ENCODE data around the gene CHRM2. TPM values are rescaled to one million over a fixed set of nuclear protein-coding genes. Genes with fewer than 3 reads are reported as not detected.

The CHRM2 gene
- total RNA-seq, 4 donors from 2014 or later: 0.40 to 2.0 TPM; not detected in 2

- Histone ChIP-seq H3K9me3 (peaks cover 0 to 5% (median 0%) of the 10 kb centered on the region in 4 donors), H3K27me3 (no peaks in the 10 kb centered on the region), H3K4me1 (no peaks in the 10 kb centered on the region), H3K4me3 (no peak overlapping the region), H3K36me3 (no peaks in the 10 kb centered on the region), H3K27ac (no peak overlapping the region)
- TF ChIP-seq CTCF (IDR thresholded peaks at IDR 0.05) (no peak), POLR2A (IDR thresholded peaks at IDR 0.05) (no peak)
- no peak for DNase-seq
These were observed 170.3 kb downstream of the CHRM2 start for GRCh38 chr7:137038706-137039105.

- H3K27ac ChIP-seq: no peak overlapping the region
- no peak for TF ChIP-seq CTCF (IDR thresholded peaks at IDR 0.05)
- TF ChIP-seq POLR2A (IDR thresholded peaks at IDR 0.05): no peak
- no peaks in the 10 kb centered on the region for H3K27me3 ChIP-seq
- no peak overlapping the region for H3K4me3 ChIP-seq
- H3K4me1 ChIP-seq: no peaks in the 10 kb centered on the region
- H3K36me3 ChIP-seq: no peaks in the 10 kb centered on the region
- no peak for DNase-seq
- peaks cover 0 to 5% (median 0%) of the 10 kb centered on the region in 4 donors for H3K9me3 ChIP-seq
These were observed 172.3 kb downstream of the CHRM2 start for GRCh38 chr7:137040745-137041144.

- H3K27me3 ChIP-seq: no peaks in the 10 kb centered on the region
- no peaks in the 10 kb centered on the region for H3K4me1 ChIP-seq
- H3K9me3 ChIP-seq: peaks cover 0 to 3% (median 0%) of the 10 kb centered on the region in 4 donors
- no peaks in the 10 kb centered on the region for H3K36me3 ChIP-seq
- H3K4me3 ChIP-seq: no peak overlapping the region
- DNase-seq: no peak
- no peak overlapping the region for H3K27ac ChIP-seq
- no peak for TF ChIP-seq CTCF (IDR thresholded peaks at IDR 0.05)
- no peak for TF ChIP-seq POLR2A (IDR thresholded peaks at IDR 0.05)
These were observed 177.1 kb downstream of the CHRM2 start for GRCh38 chr7:137045573-137045972.

- no peaks in the 10 kb centered on the region for H3K4me1 ChIP-seq
- TF ChIP-seq CTCF (IDR thresholded peaks at IDR 0.05) (no peak), POLR2A (IDR thresholded peaks at IDR 0.05) (no peak)
- no peaks in the 10 kb centered on the region for H3K27me3 ChIP-seq
- H3K36me3 ChIP-seq: no peaks in the 10 kb centered on the region
- no peaks in the 10 kb centered on the region for H3K9me3 ChIP-seq
- no peak overlapping the region for H3K4me3 ChIP-seq
- no peak for DNase-seq
- H3K27ac ChIP-seq: no peak overlapping the region
These were observed 201.0 kb downstream of the CHRM2 start for GRCh38 chr7:137069249-137069963.

Small RNAs within 50 kb of the gene (small RNA-seq; reads per million reads assigned to genes)
- gene KRT8P51 (0 reads per million in 2 donors), gene MIR490 (0 reads per million in 2 donors)

Data from Peyer's patch (tissue), 4 donors.